ENCODE measurements around the gene TMEM171. TPM values are rescaled to one million over a fixed set of nuclear protein-coding genes. Genes with fewer than 3 reads are reported as not detected.
A peak's percentile ranks its signal among the peaks of the same experiment; 100 is the strongest.

The TMEM171 gene
- total and polyA plus RNA-seq, 8 donors: 1.2 to 59.8 (median 8.0) TPM

- no peak overlapping the region for H3K27ac ChIP-seq
- DNase-seq: peak in 1 of 2 donors; percentile 44
- WGBS, 5 donors: 88 to 96% (median 92%) methylated on average over 7 of the region's 7 CpGs
- TF ChIP-seq POLR2A (IDR thresholded peaks at IDR 0.05) (no peak), POLR2AphosphoS5 (IDR thresholded peaks at IDR 0.05) (no peak), CTCF (IDR thresholded peaks at IDR 0.05) (no peak), EP300 (IDR thresholded peaks at IDR 0.05) (no peak)
- intact Hi-C loops (cut with DNase I; ENCODE audit: low total_unique reads): no loop called here
- H3K27me3 ChIP-seq: no peaks in the 10 kb centered on the region
- H3K9me3 ChIP-seq: peaks cover 0 to 13% (median 2%) of the 10 kb centered on the region in 4 donors
- peaks cover 0 to 24% (median 14%) of the 10 kb centered on the region in 4 donors for H3K36me3 ChIP-seq
- no peak overlapping the region for H3K4me3 ChIP-seq
- no peaks in the 10 kb centered on the region for H3K4me1 ChIP-seq
Measured at GRCh38 chr5:73093943-73094342, 26.4 kb upstream of the TMEM171 start.

DNA sequence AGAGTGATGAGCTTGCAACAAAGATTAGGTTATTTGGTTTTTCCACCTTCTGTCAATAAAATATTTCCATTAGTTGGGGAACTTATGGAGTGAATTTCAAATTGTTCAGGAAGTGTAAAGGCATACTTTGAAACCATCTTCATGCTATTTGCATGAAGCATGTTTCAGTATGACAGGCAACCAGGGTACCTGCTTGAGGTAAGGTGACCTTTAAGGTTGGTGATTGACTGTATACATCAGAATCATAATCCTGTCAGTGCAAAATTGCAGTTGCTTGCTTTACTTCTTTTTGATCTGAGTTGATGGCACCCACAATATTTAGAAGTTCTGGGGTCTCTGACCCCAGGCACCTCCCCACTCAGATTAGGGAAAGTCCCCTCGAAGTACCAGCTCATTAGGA is 26.0 kb upstream of the TMEM171 start:
- Histone ChIP-seq H3K36me3 (peaks cover 0 to 22% (median 13%) of the 10 kb centered on the region in 4 donors), H3K4me3 (no peak overlapping the region), H3K27ac (no peak overlapping the region), H3K27me3 (no peaks in the 10 kb centered on the region), H3K4me1 (no peaks in the 10 kb centered on the region), H3K9me3 (peaks cover 0 to 13% (median 2%) of the 10 kb centered on the region in 4 donors)
- no peak for DNase-seq
- WGBS, 5 donors: 62 to 89% (median 73%) methylated on average over 1 of the region's 1 CpG
- intact Hi-C loops (cut with DNase I; ENCODE audit: low total_unique reads): no loop called here
- TF ChIP-seq CTCF (IDR thresholded peaks at IDR 0.05) (no peak), POLR2AphosphoS5 (IDR thresholded peaks at IDR 0.05) (no peak), EP300 (IDR thresholded peaks at IDR 0.05) (no peak), POLR2A (IDR thresholded peaks at IDR 0.05) (no peak)

DNA sequence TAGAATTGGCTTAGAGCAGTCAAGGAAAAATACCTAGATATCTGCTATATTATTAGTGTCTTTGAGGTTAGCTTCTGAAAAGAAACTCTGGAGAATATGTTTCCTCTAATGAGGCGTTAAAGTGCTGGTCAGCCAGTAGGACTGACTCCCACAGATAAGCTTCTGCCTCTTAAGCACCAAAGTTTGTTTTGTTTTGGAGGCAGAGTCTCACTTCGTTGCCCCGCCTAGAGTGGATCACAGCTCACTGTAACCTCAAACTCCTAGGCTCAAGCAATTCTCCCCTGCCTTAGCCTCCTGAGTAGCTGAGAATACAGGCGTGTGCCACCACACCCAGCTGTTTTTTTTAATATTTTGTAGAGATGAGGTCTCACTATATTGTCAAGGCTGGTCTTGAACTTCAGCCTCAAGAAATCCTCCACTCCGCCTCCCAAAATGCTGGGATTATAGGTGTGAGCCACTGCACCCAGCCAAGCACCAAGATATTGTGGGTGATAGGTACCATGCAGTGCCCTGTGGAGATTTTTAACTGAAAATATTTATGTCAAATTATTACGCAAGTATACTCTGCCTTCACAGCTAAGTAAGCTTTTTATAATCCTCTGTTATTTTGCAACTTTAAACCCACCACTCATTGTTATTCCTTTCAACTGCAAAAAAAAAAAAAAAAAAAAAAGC is 24.7 kb upstream of the TMEM171 start:
- no peak for DNase-seq
- intact Hi-C loops (cut with DNase I; ENCODE audit: low total_unique reads): no loop called here
- H3K27ac ChIP-seq: no peak overlapping the region
- no peaks in the 10 kb centered on the region for H3K4me1 ChIP-seq
- 86 to 93% (median 89%) methylated on average over 6 of the region's 6 CpGs for WGBS, 5 donors
- H3K4me3 ChIP-seq: no peak overlapping the region
- H3K27me3 ChIP-seq: no peaks in the 10 kb centered on the region
- peaks cover 0 to 16% (median 9%) of the 10 kb centered on the region in 4 donors for H3K36me3 ChIP-seq
- H3K9me3 ChIP-seq: peaks cover 0 to 13% (median 2%) of the 10 kb centered on the region in 4 donors
- TF ChIP-seq EP300 (IDR thresholded peaks at IDR 0.05) (no peak), CTCF (IDR thresholded peaks at IDR 0.05) (no peak), POLR2A (IDR thresholded peaks at IDR 0.05) (no peak)

DNA sequence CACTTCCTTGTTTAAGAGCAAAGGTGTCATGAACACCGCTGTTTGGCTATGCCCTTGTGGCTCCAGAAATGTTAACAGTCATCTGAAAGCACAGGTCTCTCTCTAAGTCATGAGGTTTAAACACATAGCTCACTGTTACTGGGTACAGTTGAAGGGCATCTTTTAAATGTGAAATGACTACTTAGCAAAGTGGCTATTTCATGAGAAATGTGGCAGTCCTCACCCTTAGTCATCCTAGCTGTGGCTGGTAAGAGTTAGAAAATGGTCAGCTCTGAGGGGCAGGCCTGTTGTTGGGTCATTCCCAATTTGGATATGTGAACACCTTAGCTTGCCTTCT is 24.2 kb upstream of the TMEM171 start:
- H3K4me3 ChIP-seq: no peak overlapping the region
- no peak for TF ChIP-seq POLR2AphosphoS5 (IDR thresholded peaks at IDR 0.05)
- no peak for TF ChIP-seq CTCF (IDR thresholded peaks at IDR 0.05)
- no peak for TF ChIP-seq POLR2A (IDR thresholded peaks at IDR 0.05)
- no peak for TF ChIP-seq EP300 (IDR thresholded peaks at IDR 0.05)
- H3K27ac ChIP-seq: peak overlapping the region in 3 of 5 donors; percentile 17 to 48 (median 45)
- peaks cover 0 to 13% (median 2%) of the 10 kb centered on the region in 4 donors for H3K9me3 ChIP-seq
- DNase-seq: no peak
- peaks cover 0 to 11% (median 4%) of the 10 kb centered on the region in 4 donors for H3K36me3 ChIP-seq
- no peaks in the 10 kb centered on the region for H3K27me3 ChIP-seq
- intact Hi-C loops (cut with DNase I; ENCODE audit: low total_unique reads): no loop called here
- no peaks in the 10 kb centered on the region for H3K4me1 ChIP-seq
- WGBS, 5 donors: 49 to 75% (median 66%) methylated on average over 1 of the region's 1 CpG
